ENCODE data around the gene OSBPL6. TPM values are rescaled to one million over a fixed set of nuclear protein-coding genes. Genes with fewer than 3 reads are reported as not detected.

The OSBPL6 gene
- total and polyA plus RNA-seq, 2 of the 13 experiments (the other 11 are each of a cell fraction or from before 2014, with no cell fraction given), result 0.03 to 0.11 TPM

DNA sequence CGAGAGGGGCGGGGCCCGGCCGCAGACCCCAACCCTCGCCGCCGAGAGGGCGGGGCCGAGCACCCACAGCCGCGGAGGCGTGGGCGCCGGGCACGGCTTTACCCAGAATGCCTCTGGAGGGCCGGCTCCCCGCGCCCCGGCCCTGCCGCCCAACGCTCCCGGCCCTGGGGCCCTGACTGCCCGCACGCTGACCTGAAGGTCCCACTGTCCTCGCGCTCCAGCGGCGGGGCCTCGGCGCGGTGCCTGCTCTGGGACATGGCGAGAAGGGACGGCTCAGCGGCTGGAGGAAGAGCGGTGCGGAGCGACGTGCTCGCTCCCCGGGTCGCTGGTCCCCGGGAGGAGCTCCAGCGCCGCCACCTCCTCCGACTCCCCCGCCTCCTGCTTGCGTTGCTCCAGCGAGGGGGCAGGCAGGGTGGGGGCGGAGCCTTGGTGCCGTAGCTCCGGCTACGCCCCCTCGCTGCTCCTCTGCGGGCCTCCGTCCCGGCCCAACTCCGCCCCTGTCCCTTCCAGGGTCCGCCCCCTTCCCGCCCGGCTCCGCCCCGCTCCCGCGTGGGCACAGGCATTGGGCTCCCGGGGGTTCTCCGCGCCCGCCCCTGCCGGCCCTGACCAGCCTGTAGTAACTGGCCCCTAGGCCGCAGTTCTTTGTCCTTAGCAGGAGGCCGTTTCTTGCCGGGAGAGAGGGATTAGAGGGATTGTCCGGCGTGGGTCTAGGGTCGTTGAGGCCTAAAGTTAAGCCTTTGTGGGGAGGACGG is 256.6 kb downstream of the OSBPL6 start, which contains the start of the genes PJVK and PRKRA (continued):
- TF ChIP-seq ZNF142 (CRISPR knock-in tag; IDR thresholded peaks at IDR 0.05) (peak; percentile 46), ZNF468 (CRISPR knock-in tag; IDR thresholded peaks at IDR 0.05) (0 out of 2 replicates have a peak, but pooled peaks have one; percentile 86), MAFG (CRISPR knock-in tag; IDR thresholded peaks at IDR 0.05) (no peak), ZNF562 (CRISPR knock-in tag; IDR thresholded peaks at IDR 0.05; ENCODE audit: borderline replicate concordance) (no peak), MTA1 (CRISPR knock-in tag; IDR thresholded peaks at IDR 0.05; ENCODE audit: borderline replicate concordance) (peak; percentile 53; the same call in 1 of the 2 replicates), ZNF780A (CRISPR knock-in tag; IDR thresholded peaks at IDR 0.05) (0 out of 2 replicates have a peak, but pooled peaks have one; percentile 84), ZNF430 (CRISPR knock-in tag; IDR thresholded peaks at IDR 0.05) (peak; percentile 86), MTA3 (CRISPR knock-in tag; IDR thresholded peaks at IDR 0.05) (0 out of 2 replicates have a peak, but pooled peaks have one; percentile 55), ATF6 (CRISPR knock-in tag; conservative IDR thresholded peaks at IDR 0.05) (no peak), NFKB2 (CRISPR knock-in tag; IDR thresholded peaks at IDR 0.05; ENCODE audit: borderline replicate concordance) (peak; percentile 40; the same call in 1 of the 2 replicates), KLF16 (CRISPR knock-in tag; IDR thresholded peaks at IDR 0.05) (peak in 1 of 2 experiments; percentile 98; a peak in 2 of 4 replicates), BCL3 (CRISPR knock-in tag; IDR thresholded peaks at IDR 0.05) (peak; percentile 89), TERF1 (CRISPR knock-in tag; IDR thresholded peaks at IDR 0.05) (peak; percentile 87; the same call in 1 of the 2 replicates)
- TF ChIP-seq, protein P1, sequence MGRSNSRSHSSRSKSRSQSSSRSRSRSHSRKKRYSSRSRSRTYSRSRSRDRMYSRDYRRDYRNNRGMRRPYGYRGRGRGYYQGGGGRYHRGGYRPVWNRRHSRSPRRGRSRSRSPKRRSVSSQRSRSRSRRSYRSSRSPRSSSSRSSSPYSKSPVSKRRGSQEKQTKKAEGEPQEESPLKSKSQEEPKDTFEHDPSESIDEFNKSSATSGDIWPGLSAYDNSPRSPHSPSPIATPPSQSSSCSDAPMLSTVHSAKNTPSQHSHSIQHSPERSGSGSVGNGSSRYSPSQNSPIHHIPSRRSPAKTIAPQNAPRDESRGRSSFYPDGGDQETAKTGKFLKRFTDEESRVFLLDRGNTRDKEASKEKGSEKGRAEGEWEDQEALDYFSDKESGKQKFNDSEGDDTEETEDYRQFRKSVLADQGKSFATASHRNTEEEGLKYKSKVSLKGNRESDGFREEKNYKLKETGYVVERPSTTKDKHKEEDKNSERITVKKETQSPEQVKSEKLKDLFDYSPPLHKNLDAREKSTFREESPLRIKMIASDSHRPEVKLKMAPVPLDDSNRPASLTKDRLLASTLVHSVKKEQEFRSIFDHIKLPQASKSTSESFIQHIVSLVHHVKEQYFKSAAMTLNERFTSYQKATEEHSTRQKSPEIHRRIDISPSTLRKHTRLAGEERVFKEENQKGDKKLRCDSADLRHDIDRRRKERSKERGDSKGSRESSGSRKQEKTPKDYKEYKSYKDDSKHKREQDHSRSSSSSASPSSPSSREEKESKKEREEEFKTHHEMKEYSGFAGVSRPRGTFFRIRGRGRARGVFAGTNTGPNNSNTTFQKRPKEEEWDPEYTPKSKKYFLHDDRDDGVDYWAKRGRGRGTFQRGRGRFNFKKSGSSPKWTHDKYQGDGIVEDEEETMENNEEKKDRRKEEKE (IDR thresholded peaks at IDR 0.05), result no peak
